Measurements from ENCODE around the gene ZC4H2.
"Not testable (repeated sequence)": the region's sequence is repeated elsewhere in the genome, so short reads cannot be mapped to it uniquely, and the experiment has no call there.

The ZC4H2 gene, protein sequence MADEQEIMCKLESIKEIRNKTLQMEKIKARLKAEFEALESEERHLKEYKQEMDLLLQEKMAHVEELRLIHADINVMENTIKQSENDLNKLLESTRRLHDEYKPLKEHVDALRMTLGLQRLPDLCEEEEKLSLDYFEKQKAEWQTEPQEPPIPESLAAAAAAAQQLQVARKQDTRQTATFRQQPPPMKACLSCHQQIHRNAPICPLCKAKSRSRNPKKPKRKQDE
- total RNA-seq, result 5.1 reads per million, percentile 20 among the genes with 10 or more reads in this experiment

DNA sequence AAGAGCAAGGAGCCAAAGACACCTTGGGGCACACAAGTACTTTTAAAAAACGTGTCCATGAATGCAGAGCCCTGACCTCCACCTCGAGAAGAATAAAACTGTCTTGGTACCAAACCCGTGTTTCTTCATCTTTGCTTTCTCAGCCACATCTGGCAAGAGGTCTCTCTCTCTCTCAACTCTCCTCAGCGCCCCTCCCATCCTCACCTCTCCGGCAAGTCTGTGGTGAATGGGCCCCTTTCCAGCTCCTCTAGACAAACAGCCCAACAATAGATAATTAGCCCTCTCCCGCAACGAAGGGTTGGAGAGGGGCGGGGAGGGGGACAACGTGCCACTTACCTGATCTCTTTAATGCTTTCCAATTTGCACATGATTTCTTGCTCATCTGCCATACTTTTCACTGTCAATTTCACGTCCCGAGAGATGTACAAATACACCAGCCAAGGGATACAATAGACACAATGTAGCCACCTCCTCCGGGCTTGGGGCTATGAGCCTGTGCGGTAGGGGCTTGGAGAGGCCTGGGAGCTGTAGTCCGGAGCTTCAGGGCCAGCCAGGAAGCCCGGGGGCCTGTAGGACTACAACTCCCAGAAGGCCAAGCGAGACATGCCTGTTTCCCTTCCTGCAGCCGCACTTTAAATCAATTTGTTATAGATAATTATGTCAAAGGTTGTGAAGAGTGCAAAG, at the start of gene ZC4H2:
Gene ZC4H2, minus strand, starts transcription at position 462 of the 684 bp plus-strand sequence. Its CDS starts 73 bp downstream, at position 389.
- DNase-seq, result peak; percentile 55

DNA sequence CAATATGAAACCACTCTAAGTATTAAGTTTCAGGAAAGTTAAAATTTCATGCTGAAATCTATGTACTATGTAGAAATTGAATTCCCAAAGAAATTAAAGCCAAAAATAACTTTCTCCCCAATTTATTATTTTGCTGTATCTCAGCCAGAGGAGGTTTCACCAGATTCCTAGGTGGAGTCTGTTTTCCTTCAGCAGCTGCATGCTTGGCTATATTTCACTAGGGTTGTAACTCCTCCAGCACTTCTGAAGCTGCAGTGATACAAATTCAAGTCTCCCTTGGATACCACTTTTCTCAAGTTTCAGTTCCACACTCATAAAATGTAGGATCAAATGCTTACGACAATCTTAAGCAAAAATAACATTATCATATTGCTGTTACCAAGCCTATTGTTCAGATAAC, 41.2 kb upstream of the ZC4H2 start:
- DNase-seq, result no peak

DNA sequence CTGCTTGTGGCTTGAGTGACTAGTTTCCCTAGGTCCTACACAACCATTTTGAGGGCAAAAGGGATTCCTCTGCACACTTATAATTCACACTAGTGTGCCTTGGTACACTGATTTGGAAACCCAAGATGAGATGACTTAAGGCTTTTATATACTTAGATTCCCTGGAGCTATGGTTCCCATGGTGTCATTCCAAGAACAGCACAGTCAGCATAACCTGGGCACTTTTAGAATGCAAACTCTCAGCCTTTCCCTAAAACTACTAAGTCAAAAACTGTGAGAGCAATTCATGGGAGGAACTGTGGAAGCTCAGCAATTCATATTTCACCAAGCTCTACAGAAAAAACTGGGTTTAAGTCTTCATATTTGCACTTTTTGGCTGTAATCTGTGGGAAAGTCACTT, 38.0 kb upstream of the ZC4H2 start:
- DNase-seq, result no peak

DNA sequence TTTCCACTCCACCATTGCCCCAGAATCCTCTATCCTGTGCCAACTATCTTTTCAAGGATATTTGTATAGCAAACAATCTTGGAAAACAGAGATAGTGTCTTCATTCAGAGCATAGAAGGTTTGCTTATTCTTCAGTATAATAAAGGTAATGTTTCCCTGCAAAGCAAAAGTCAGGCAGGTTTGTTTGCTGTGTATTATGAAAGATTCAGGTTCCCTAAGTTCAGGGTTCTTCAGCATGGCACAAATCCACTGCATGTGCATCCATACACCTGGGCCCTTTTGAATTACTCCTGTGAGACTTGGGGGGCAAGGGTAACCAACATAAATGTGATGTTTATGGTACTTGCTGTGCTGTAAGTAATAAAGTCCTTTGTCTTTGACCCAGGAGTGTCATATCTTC, 33.2 kb upstream of the ZC4H2 start:
- DNase-seq, result no peak

DNA sequence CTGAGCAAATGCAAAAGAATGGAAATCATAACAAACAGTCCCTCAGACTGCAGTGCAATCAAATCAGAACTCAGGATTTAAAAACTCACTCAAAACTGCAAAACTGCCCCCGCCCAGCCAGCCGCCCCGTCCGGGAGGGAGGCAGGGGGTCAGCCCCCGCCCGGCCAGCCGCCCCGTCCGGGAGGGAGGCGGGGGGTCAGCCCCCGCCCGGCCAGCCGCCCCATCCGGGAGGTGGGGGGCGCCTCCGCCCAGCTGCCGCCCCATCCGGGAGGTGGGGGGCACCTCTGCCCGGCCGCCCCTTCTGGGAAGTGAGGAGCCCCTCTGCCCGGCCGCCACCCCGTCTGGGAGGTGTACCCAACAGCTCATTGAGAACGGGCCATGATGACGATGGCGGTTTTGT, 26.0 kb upstream of the ZC4H2 start:
- DNase-seq, result not testable (repeated sequence)

DNA sequence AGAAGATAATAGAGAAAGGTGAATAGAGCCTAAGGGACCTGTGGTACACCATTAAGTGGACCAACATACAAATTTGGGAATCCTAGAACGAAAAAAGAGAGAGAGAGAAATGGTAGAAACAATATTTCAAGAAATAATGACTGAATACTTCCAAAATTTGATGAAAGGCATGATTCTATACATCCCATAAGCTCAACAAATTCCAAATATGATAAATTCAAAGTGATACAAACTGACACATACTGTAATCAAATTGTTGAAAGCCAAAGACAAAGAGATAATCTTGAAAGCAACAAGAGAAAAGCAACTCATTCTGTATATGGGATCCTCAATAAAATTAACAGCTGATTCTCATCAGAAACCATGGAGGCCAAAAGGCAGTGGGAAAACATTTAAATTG, 20.6 kb upstream of the ZC4H2 start:
- no peak for DNase-seq

DNA sequence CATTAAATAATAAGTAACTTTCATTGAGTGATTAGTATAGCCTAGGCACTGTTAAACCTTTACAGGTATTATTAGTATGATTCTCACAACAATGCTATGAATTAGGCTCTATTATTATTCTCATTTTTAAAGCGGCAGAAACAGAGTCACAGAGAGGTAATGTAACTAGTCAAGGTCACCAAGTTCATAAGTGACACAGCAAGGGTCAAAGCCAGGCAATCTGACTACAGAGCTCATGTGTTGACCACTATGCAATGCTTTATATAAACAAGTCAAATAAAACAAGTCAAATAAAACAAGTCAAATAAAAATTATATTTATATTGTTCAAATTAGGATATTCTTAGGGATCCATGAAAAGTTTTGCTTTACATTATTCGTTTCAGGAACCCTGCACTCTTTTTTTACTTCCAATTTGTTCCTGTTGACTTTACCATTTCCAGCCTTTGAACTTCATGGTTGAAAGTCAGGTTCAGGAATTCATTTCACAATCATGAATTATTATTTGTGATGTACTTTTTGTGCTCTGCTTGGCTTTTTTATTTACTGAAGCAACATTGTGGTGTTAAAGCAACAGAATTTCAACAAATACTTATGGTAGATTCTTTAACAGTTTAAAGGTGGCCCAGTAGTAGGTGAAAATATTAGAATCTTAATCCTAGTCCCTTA, 18.0 kb upstream of the ZC4H2 start:
- DNase-seq, result no peak

DNA sequence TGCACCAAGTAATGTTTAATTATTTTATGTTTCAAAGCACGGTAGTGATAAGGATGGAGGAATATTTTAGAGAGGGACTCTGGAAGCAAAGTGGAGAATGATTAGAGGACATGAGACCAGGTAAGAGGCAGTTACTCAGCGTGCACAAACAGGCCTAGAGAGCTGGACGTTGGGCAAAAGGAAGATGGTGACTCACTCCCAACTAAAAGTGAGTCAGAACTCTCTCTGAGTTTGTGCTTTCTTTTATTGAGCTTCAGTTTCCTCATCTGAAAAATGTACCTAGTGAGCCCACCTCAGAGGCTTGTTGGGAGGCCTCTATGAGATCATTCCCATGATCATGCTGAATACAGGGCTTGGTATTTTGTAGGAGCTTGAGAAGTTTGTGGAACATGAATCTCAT, 1.6 kb upstream of the ZC4H2 start:
- no peak for DNase-seq

DNA sequence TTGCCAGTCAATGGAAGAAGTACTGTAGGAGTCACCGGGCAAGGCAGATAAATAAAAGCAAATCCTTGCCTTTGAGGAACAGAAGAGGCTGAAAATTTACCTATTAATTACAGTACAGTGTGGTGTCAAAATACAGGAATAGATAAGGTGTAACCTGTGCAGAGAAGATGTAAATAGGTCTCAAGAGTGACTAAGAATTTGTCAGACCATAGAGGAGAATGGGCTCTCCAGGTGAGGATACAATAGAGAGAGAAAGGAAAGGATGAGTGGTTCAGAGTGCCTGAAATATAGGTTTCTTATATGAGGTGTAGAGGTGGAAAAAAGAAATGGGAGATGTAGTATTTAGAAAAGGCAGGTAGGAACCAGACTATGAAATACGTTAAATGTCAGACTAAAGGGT, 801 bp upstream of the ZC4H2 start:
- no peak for DNase-seq

DNA sequence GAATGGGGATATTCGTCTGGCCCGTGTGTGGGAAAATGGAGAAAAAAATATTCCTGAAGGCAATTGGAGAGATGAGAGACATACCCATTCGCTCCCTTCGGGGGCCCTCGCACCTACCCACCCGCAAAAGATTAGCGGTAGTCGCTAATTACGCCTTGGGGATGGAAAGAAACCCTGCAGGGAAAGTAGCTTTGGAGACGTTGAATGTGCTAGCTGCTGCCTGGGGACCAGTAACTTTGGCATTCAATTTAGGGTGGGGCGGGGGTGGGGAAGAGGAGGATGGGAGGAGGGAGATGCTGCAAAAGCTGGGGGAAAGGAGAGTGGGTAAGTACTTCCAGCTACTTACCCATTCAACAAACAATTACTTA, 407 bp upstream of the ZC4H2 start:
- no peak for DNase-seq

DNA sequence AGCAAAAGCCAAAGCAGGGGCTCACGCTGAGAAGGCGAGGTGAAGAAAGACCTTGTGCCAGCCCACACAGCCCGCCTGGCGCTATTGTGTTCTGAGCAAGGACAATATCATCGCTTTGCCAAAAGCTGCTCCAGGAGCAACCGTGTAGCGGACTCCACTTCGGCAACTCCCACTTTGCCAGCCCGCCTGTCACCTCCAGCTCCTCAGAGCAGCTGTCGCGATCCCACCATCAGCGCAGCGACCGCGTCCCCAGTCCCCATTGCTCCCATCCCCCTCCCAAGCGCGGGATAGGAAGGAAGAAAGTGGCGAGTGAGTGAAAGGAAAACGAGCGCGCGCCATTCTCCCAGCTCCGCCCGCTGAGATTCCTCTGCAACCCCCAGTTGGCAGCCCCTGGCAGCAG, 759 bp downstream of the ZC4H2 start:
- DNase-seq, result no peak

DNA sequence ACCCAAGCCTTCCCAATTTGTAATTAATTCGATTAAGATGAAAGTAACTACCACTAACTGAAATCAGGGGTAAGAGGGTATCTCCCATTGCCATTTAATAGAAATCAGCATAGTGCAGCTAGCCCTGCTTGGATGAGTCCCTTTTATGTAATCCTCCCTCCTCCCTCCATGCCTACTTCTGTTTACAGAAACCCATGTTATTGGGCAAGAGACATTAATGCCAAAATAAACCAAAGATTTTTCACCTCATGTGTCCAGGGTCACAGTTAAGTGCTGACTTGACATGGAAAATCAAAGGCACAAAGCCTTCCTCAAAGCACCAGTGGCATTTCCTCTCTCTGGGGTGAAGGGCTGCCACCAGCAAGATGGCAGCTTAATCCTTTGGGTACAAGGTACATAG, 50.8 kb downstream of the ZC4H2 start:
- DNase-seq, result no peak

DNA sequence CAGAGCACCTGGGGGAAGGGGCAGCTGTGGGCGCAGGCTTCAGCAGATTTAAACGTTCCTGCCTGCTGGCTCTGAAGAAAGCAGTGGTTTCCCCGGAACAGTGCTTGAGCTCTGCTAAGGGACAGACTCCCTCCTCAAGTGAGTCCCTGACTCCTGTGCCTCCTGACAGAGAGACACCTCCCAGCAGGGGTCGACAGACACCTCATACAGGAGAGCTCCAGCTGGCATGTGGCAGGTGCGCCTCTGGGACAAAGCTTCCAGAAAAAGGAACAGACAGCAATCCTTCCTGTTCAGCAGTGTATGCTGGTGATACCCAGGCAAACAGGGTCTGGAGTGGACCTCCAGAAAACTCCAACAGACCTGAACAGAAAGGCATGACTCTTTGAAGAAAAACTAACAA, 68.1 kb downstream of the ZC4H2 start:
- no peak for DNase-seq

DNA sequence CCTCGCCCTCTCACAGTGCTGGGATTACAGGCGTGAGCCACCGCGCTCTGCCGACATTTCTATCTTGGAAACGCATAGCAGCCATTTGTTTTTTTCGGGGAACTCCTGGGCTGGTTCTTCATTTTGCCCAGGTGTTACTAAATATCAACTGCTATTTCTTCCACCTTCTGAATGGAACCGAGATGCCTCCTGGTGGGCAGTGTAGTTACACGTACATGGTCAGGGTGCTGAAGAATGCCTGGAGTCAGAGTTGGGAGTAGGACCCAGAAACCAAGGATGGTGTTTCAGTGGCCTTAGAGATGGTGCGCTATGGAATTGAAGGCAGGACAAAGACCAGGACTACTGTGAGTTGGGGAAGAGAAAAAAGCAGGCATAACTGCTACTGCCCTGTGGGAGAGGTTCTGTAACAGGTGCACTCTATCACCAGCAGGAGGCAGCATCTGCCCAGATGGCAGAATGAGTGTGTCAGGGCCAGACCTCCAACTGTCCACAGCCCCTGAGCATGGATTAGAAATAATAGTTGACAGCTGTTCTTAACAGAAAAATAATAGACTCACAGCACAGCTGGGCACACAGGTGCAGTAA, 81.7 kb downstream of the ZC4H2 start:
- peak; percentile 3 for DNase-seq

DNA sequence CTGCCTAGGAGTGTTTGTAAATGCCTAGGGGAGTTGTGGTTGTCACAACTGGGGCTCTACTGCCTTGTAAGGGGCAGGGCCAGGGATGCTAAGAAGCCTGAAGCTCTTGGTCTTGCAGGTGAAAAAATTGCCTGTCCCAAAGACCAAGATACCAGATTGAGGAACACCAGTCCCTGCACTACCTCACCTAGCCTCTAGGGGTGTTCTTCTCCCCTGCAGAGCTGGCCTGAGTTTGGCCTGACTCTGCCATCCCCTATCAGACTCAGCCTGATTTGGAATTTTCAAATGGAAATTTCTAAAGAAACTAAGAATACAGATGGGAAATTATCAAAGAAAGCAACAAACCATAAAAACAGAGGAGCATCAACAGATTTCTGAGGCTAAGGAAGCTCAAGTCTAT, 90.4 kb downstream of the ZC4H2 start:
- DNase-seq, result no peak

DNA sequence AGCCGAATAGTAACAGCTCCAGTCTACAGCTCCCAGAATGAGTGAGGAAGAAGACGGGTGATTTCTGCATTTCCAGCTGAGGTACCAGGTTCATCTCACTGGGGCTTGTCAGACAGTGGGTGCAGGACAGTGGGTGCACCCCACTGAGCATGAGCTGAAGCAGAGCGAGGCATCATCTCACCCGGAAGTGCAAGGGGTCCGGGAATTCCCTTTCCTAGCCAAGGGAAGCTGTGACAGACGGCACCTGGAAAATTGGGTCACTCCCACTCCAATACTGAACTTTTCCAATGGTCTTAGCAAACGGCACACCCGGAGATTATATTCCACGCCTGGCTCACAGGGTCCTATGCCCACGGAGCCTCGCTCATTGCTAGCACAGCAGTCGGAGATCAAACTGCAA, 97.5 kb downstream of the ZC4H2 start:
- not testable (repeated sequence) for DNase-seq

DNA sequence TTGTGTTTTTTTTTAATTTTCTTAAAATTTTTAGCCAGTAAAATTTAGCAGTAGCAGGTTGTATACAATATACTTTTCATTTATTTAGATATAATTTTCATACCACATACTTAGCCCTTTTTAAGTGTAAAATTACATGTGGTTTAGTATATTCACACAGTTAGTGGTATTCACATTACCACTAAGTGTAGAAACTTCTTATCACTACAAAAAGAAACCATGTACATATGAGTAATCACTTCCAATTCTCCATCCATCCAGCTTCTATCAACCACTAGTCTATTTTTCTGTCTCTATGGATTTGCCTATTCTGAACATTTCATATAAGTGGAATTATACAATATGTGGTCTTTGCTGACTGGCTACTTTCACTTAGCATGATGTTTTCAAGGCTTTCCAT, 109.0 kb downstream of the ZC4H2 start:
- no peak for DNase-seq

All from effector CD4-positive, alpha-beta T cell (primary cell).